ENCODE measurements around the gene PXN. TPM values are rescaled to one million over a fixed set of nuclear protein-coding genes. Genes with fewer than 3 reads are reported as not detected.

The PXN gene
- total and polyA plus RNA-seq, 2 experiments from 2014 or later, result 38.4 to 76.0 TPM

DNA sequence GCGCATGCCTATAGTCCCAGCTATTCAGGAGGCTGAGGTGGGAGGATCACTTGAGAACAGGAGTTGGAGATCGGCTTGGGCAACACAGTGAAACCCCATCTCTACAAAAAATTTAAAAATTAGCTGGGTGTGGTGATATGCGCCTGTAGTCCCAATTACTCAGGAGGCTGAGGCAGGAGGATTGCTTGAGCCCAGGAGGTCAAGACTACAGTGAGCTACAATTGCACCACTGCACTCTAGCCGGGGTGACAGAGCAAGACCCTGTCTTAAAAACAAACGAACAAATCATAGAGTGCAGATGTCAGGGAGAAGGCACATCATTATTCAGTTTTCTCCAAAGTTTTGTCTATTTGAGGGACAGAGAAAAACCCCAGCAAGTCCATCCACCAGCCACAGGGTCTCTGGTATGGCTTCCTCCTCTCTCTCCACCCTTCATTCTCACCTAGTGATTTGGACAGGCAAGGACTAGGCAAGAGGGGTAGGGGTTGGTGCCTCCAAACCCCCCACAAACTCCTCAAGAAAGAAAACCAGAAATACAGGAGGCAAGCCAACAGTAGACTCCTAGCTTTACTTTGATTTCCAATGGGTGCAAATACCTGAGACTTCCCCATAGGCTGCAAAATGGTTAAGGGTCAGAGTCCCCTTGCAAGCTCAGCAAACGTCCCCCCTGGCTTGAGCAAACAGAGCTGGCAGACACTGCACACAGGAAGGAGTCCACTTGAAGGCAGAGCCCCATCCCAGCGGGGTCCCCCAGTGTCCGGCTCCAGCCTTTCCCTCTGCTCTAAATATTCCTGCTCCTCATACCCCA is 38.1 kb downstream of the PXN start (continued):
- TF ChIP-seq, protein P1, sequence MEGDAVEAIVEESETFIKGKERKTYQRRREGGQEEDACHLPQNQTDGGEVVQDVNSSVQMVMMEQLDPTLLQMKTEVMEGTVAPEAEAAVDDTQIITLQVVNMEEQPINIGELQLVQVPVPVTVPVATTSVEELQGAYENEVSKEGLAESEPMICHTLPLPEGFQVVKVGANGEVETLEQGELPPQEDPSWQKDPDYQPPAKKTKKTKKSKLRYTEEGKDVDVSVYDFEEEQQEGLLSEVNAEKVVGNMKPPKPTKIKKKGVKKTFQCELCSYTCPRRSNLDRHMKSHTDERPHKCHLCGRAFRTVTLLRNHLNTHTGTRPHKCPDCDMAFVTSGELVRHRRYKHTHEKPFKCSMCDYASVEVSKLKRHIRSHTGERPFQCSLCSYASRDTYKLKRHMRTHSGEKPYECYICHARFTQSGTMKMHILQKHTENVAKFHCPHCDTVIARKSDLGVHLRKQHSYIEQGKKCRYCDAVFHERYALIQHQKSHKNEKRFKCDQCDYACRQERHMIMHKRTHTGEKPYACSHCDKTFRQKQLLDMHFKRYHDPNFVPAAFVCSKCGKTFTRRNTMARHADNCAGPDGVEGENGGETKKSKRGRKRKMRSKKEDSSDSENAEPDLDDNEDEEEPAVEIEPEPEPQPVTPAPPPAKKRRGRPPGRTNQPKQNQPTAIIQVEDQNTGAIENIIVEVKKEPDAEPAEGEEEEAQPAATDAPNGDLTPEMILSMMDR (conservative IDR thresholded peaks at IDR 0.05; ENCODE audit: low read depth in 2 of 2), result no peak
- TF ChIP-seq, protein P2, sequence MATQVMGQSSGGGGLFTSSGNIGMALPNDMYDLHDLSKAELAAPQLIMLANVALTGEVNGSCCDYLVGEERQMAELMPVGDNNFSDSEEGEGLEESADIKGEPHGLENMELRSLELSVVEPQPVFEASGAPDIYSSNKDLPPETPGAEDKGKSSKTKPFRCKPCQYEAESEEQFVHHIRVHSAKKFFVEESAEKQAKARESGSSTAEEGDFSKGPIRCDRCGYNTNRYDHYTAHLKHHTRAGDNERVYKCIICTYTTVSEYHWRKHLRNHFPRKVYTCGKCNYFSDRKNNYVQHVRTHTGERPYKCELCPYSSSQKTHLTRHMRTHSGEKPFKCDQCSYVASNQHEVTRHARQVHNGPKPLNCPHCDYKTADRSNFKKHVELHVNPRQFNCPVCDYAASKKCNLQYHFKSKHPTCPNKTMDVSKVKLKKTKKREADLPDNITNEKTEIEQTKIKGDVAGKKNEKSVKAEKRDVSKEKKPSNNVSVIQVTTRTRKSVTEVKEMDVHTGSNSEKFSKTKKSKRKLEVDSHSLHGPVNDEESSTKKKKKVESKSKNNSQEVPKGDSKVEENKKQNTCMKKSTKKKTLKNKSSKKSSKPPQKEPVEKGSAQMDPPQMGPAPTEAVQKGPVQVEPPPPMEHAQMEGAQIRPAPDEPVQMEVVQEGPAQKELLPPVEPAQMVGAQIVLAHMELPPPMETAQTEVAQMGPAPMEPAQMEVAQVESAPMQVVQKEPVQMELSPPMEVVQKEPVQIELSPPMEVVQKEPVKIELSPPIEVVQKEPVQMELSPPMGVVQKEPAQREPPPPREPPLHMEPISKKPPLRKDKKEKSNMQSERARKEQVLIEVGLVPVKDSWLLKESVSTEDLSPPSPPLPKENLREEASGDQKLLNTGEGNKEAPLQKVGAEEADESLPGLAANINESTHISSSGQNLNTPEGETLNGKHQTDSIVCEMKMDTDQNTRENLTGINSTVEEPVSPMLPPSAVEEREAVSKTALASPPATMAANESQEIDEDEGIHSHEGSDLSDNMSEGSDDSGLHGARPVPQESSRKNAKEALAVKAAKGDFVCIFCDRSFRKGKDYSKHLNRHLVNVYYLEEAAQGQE (IDR thresholded peaks at IDR 0.05; ENCODE audit: unreplicated experiment), result no peak
- TF ChIP-seq ZNF331 (CRISPR knock-in tag; IDR thresholded peaks at IDR 0.05; ENCODE audit: low read depth) (no peak), POLR2AphosphoS5 (IDR thresholded peaks at IDR 0.05; ENCODE audit: low read depth) (no peak)

DNA sequence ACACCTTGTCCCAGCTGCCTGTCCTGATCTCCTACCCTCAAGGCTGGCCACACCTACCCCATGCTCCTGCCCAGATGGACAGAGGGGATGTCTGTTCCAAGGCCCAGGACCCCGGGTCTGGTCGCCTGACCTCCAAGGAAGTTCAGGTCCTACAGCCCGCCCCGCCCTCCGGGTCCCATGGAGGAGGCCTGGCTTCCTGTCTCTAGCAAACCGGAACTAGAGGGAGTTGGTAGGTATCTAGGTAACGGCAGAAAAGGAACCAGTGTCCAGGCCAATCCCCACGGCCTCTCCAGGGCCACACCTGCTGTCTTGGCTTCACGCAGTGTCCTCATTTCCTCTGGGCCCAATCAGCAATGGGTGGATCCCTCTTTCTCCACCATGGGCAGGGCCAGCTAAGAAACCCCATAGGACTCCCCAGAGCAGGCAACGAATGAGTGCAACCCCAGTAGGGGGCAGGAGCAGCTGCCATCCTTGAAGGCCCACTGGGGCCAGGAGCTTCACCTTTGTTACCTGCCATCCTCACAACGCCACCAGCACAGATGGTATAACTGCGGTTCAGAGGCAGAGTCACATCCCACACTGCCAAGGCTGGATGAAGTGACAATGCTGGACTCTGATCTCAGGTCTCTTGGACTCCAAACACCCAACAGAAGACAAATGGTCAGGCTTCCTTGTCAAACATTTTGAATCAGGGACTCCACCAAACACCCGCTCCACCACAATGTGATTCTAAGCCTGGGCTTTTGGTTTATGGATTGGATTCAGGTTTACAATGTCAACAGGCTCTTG is 39.5 kb downstream of the PXN start:
- ATAC-seq (no peak), DNase-seq (ENCODE audit: low spot score) (peak; percentile 48)
- Histone ChIP-seq H3K36me3 (ENCODE audit: insufficient read depth) (no peaks in the 10 kb centered on the region; the same call in 1 of the 2 replicates), H3K79me2 (replicated peaks; ENCODE audit: insufficient read depth) (peaks cover 22% of the 10 kb centered on the region), H3K27ac (ENCODE audit: low read depth) (peak overlapping the region; percentile 32), H3K27me3 (ENCODE audit: insufficient read depth) (no peaks in the 10 kb centered on the region), H3K4me1 (ENCODE audit: insufficient read depth) (peaks cover 33% of the 10 kb centered on the region), H2AFZ (no peak overlapping the region), H3K4me3 (no peak overlapping the region), H3K9me2 (ENCODE audit: insufficient read depth) (no peaks in the 10 kb centered on the region), H3F3A (replicated peaks; ENCODE audit: low read depth) (peaks cover 20% of the 10 kb centered on the region), H3K4me2 (no peak overlapping the region), H4K20me1 (replicated peaks; ENCODE audit: insufficient read depth) (peaks cover 2% of the 10 kb centered on the region; the same call in 1 of the 2 replicates)
- peaks cover 57% of the 10 kb centered on the region for H3K4me1 Mint-ChIP-seq
- H3K9me3 Mint-ChIP-seq, result no peaks in the 10 kb centered on the region
- H3K27ac Mint-ChIP-seq, result peak overlapping the region; percentile 23; the same call in 1 of the 2 replicates
- H3K36me3 Mint-ChIP-seq (ENCODE audit: low read depth), result peaks cover 30% of the 10 kb centered on the region
- H3K4me3 Mint-ChIP-seq, result no peak overlapping the region
- no peak for TF ChIP-seq EZH2 (IDR thresholded peaks at IDR 0.05; ENCODE audit: low read depth, unreplicated experiment)
- TF ChIP-seq, protein P3, sequence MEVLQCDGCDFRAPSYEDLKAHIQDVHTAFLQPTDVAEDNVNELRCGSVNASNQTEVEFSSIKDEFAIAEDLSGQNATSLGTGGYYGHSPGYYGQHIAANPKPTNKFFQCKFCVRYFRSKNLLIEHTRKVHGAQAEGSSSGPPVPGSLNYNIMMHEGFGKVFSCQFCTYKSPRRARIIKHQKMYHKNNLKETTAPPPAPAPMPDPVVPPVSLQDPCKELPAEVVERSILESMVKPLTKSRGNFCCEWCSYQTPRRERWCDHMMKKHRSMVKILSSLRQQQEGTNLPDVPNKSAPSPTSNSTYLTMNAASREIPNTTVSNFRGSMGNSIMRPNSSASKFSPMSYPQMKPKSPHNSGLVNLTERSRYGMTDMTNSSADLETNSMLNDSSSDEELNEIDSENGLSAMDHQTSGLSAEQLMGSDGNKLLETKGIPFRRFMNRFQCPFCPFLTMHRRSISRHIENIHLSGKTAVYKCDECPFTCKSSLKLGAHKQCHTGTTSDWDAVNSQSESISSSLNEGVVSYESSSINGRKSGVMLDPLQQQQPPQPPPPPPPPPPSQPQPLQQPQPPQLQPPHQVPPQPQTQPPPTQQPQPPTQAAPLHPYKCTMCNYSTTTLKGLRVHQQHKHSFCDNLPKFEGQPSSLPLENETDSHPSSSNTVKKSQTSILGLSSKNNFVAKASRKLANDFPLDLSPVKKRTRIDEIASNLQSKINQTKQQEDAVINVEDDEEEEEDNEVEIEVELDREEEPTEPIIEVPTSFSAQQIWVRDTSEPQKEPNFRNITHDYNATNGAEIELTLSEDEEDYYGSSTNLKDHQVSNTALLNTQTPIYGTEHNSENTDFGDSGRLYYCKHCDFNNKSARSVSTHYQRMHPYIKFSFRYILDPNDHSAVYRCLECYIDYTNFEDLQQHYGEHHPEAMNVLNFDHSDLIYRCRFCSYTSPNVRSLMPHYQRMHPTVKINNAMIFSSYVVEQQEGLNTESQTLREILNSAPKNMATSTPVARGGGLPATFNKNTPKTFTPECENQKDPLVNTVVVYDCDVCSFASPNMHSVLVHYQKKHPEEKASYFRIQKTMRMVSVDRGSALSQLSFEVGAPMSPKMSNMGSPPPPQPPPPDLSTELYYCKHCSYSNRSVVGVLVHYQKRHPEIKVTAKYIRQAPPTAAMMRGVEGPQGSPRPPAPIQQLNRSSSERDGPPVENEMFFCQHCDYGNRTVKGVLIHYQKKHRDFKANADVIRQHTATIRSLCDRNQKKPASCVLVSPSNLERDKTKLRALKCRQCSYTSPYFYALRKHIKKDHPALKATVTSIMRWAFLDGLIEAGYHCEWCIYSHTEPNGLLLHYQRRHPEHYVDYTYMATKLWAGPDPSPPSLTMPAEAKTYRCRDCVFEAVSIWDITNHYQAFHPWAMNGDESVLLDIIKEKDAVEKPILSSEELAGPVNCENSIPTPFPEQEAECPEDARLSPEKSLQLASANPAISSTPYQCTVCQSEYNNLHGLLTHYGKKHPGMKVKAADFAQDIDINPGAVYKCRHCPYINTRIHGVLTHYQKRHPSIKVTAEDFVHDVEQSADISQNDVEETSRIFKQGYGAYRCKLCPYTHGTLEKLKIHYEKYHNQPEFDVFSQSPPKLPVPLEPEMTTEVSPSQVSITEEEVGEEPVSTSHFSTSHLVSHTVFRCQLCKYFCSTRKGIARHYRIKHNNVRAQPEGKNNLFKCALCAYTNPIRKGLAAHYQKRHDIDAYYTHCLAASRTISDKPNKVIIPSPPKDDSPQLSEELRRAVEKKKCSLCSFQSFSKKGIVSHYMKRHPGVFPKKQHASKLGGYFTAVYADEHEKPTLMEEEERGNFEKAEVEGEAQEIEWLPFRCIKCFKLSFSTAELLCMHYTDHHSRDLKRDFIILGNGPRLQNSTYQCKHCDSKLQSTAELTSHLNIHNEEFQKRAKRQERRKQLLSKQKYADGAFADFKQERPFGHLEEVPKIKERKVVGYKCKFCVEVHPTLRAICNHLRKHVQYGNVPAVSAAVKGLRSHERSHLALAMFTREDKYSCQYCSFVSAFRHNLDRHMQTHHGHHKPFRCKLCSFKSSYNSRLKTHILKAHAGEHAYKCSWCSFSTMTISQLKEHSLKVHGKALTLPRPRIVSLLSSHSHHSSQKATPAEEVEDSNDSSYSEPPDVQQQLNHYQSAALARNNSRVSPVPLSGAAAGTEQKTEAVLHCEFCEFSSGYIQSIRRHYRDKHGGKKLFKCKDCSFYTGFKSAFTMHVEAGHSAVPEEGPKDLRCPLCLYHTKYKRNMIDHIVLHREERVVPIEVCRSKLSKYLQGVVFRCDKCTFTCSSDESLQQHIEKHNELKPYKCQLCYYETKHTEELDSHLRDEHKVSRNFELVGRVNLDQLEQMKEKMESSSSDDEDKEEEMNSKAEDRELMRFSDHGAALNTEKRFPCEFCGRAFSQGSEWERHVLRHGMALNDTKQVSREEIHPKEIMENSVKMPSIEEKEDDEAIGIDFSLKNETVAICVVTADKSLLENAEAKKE (CRISPR knock-in tag; IDR thresholded peaks at IDR 0.05), result no peak
- TF ChIP-seq, protein P1 (conservative IDR thresholded peaks at IDR 0.05; ENCODE audit: low read depth in 2 of 2), result peak in 1 of 2 experiments; percentile 34; a peak in 2 of 4 replicates
- TF ChIP-seq ZNF114 (CRISPR knock-in tag; IDR thresholded peaks at IDR 0.05), result no peak
- H3K27me3 Mint-ChIP-seq (ENCODE audit: insufficient read depth, low read depth, poor library complexity), result peaks cover 37% of the 10 kb centered on the region

All from GM23338 (cell line).